Amniotic epithelial cell (primary cell): Measurements from ENCODE around the gene N4BP2L1.

Experiments used
- DNase-seq: peaks from one replicate; pipeline ENCODE4 v3.0.0-alpha.2; 2010; ENCODE audit warnings: low read depth

The N4BP2L1 gene

GRCh38 chr13:32431361-32431760 is 3.4 kb upstream of the N4BP2L1 start:
- no peak for DNase-seq

- no peak for DNase-seq
Observed at GRCh38 chr13:32430018-32430747, 2.3 kb upstream of the N4BP2L1 start.

- DNase-seq: no peak
Observed at GRCh38 chr13:32429433-32429909, 1.5 kb upstream of the N4BP2L1 start.

GRCh38 chr13:32428581-32429432 is 877 bp upstream of the N4BP2L1 start:
- no peak for DNase-seq

- DNase-seq: no peak
Observed at GRCh38 chr13:32426990-32427851, 709 bp downstream of the N4BP2L1 start.

GRCh38 chr13:32426191-32426989 is 1.5 kb downstream of the N4BP2L1 start:
- no peak for DNase-seq

GRCh38 chr13:32425158-32425557 is 2.8 kb downstream of the N4BP2L1 start:
- no peak for DNase-seq

GRCh38 chr13:32423592-32423991 is 4.3 kb downstream of the N4BP2L1 start:
- DNase-seq: no peak

- no peak for DNase-seq
Observed at GRCh38 chr13:32419862-32420261, 8.1 kb downstream of the N4BP2L1 start.

GRCh38 chr13:32417995-32418394 is 9.9 kb downstream of the N4BP2L1 start:
- no peak for DNase-seq

- DNase-seq: no peak
Observed at GRCh38 chr13:32415019-32415418, 12.9 kb downstream of the N4BP2L1 start.

- DNase-seq: no peak
Observed at GRCh38 chr13:32414580-32414979, 13.3 kb downstream of the N4BP2L1 start.

GRCh38 chr13:32413284-32413683 is 14.6 kb downstream of the N4BP2L1 start:
- no peak for DNase-seq

- DNase-seq: peak; percentile 65
Observed at GRCh38 chr13:32409561-32410421, 18.1 kb downstream of the N4BP2L1 start.

GRCh38 chr13:32409001-32409313 is 19.0 kb downstream of the N4BP2L1 start:
- DNase-seq: no peak

GRCh38 chr13:32408296-32409000 is 19.5 kb downstream of the N4BP2L1 start:
- DNase-seq: no peak

GRCh38 chr13:32407854-32408253 is 20.1 kb downstream of the N4BP2L1 start:
- no peak for DNase-seq

- no peak for DNase-seq
Observed at GRCh38 chr13:32403108-32403507, 24.8 kb downstream of the N4BP2L1 start.

- peak; percentile 1 for DNase-seq
Observed at GRCh38 chr13:32391101-32391619, 36.8 kb downstream of the N4BP2L1 start.

GRCh38 chr13:32390484-32390883 is 37.4 kb downstream of the N4BP2L1 start:
- no peak for DNase-seq
